ENCODE data around the gene HABP2.

Gene HABP2

GRCh38 chr10:113547426-113547825 is 5.4 kb upstream of the HABP2 start:
- no peak overlapping the region for H3K23ac ChIP-seq (ENCODE audit: low read depth, low read length, poor library complexity)
- no peak overlapping the region for H4K8ac ChIP-seq (ENCODE audit: low read depth, low read length)
- H4K91ac ChIP-seq (ENCODE audit: low read depth, low read length, poor library complexity): no peak overlapping the region
- H2AFZ ChIP-seq (ENCODE audit: low read length): no peak overlapping the region
- H3K4ac ChIP-seq (ENCODE audit: low read length): no peak overlapping the region
- H3K9me3 ChIP-seq (replicated peaks in 1 of 2; ENCODE audit: control insufficient read depth in 2 of 2, insufficient read depth in 1 of 2, low read depth in 1 of 2, low read length in 2 of 2): no peaks in the 10 kb centered on the region
- no peak overlapping the region for H3K9ac ChIP-seq (ENCODE audit: low read depth, low read length, poor library complexity)
- H3K18ac ChIP-seq (ENCODE audit: low read length): peak overlapping the region; percentile 16
- no peaks in the 10 kb centered on the region for H3K36me3 ChIP-seq (replicated peaks in 1 of 2; ENCODE audit: control insufficient read depth in 2 of 2, insufficient read depth in 2 of 2, low read length in 2 of 2)
- H2BK120ac ChIP-seq (ENCODE audit: low read depth, low read length): no peak overlapping the region
- DNase-seq (ENCODE audit: low spot score): no peak
- no peak overlapping the region for H2AK5ac ChIP-seq (ENCODE audit: low read depth, low read length)
- no peak overlapping the region for H2BK5ac ChIP-seq (ENCODE audit: low read length)
- no peaks in the 10 kb centered on the region for H3K4me1 ChIP-seq (ENCODE audit: control insufficient read depth in 2 of 2, insufficient read depth in 1 of 2, low read depth in 1 of 2, low read length in 2 of 2)
- H3K27ac ChIP-seq (replicated peaks; ENCODE audit: low read length): no peak overlapping the region
- H3K14ac ChIP-seq (ENCODE audit: low read length): no peak overlapping the region
- no peak overlapping the region for H3K4me3 ChIP-seq (ENCODE audit: low read length in 2 of 2)
- no CpG with 5 or more reads among the region's 2 CpGs for whole genome bisulfite sequencing, 2 donors (ENCODE audit: extremely low coverage in 2 of 2, insufficient read length in 2 of 2, insufficient replicate concordance in 1 of 2)
- H3K4me2 ChIP-seq (ENCODE audit: insufficient read depth, low read length, poor library complexity, severe bottlenecking): no peak overlapping the region
- H2BK12ac ChIP-seq (ENCODE audit: low read length): no peak overlapping the region
- no peaks in the 10 kb centered on the region for H3K79me1 ChIP-seq (ENCODE audit: low read depth, low read length)
- peaks cover 0 to under 1% (median 0%) of the 10 kb centered on the region in 3 experiments for H3K27me3 ChIP-seq (ENCODE audit: control insufficient read depth in 3 of 3, insufficient read depth in 3 of 3, low read depth in 1 of 3, low read length in 3 of 3)
- no peak overlapping the region for H2BK15ac ChIP-seq (ENCODE audit: low read length)

GRCh38 chr10:113549856-113550255 is 3.0 kb upstream of the HABP2 start:
- Histone ChIP-seq H2BK120ac (ENCODE audit: low read depth, low read length) (no peak overlapping the region), H2BK15ac (ENCODE audit: low read length) (no peak overlapping the region), H3K4me2 (ENCODE audit: insufficient read depth, low read length, poor library complexity, severe bottlenecking) (no peak overlapping the region), H3K9me3 (replicated peaks in 1 of 2; ENCODE audit: control insufficient read depth in 2 of 2, insufficient read depth in 1 of 2, low read depth in 1 of 2, low read length in 2 of 2) (no peaks in the 10 kb centered on the region), H3K36me3 (replicated peaks in 1 of 2; ENCODE audit: control insufficient read depth in 2 of 2, insufficient read depth in 2 of 2, low read length in 2 of 2) (no peaks in the 10 kb centered on the region), H3K27me3 (ENCODE audit: control insufficient read depth in 3 of 3, insufficient read depth in 3 of 3, low read depth in 1 of 3, low read length in 3 of 3) (peaks cover 0 to 11% (median 0%) of the 10 kb centered on the region in 3 experiments), H3K18ac (ENCODE audit: low read length) (no peak overlapping the region), H3K27ac (replicated peaks; ENCODE audit: low read length) (no peak overlapping the region), H3K9ac (ENCODE audit: low read depth, low read length, poor library complexity) (no peak overlapping the region), H2AFZ (ENCODE audit: low read length) (peak overlapping the region; percentile 78), H3K14ac (ENCODE audit: low read length) (no peak overlapping the region), H4K8ac (ENCODE audit: low read depth, low read length) (no peak overlapping the region), H2BK5ac (ENCODE audit: low read length) (no peak overlapping the region), H4K91ac (ENCODE audit: low read depth, low read length, poor library complexity) (no peak overlapping the region), H3K23ac (ENCODE audit: low read depth, low read length, poor library complexity) (no peak overlapping the region), H2BK12ac (ENCODE audit: low read length) (no peak overlapping the region), H3K4me1 (ENCODE audit: control insufficient read depth in 2 of 2, insufficient read depth in 1 of 2, low read depth in 1 of 2, low read length in 2 of 2) (no peaks in the 10 kb centered on the region), H3K4ac (ENCODE audit: low read length) (no peak overlapping the region), H3K79me1 (ENCODE audit: low read depth, low read length) (no peaks in the 10 kb centered on the region), H3K4me3 (ENCODE audit: low read length in 2 of 2) (no peak overlapping the region), H2AK5ac (ENCODE audit: low read depth, low read length) (no peak overlapping the region)
- no peak for DNase-seq (ENCODE audit: low spot score)
- WGBS, 2 donors (ENCODE audit: extremely low coverage in 2 of 2, insufficient read length in 2 of 2, insufficient replicate concordance in 1 of 2): no CpG with 5 or more reads among the region's 6 CpGs

- Histone ChIP-seq H4K8ac (ENCODE audit: low read depth, low read length) (no peak overlapping the region), H3K9ac (ENCODE audit: low read depth, low read length, poor library complexity) (no peak overlapping the region), H2AFZ (ENCODE audit: low read length) (peak overlapping the region; percentile 78), H2BK120ac (ENCODE audit: low read depth, low read length) (no peak overlapping the region), H2AK5ac (ENCODE audit: low read depth, low read length) (no peak overlapping the region), H3K18ac (ENCODE audit: low read length) (no peak overlapping the region), H4K91ac (ENCODE audit: low read depth, low read length, poor library complexity) (no peak overlapping the region), H3K27ac (replicated peaks; ENCODE audit: low read length) (no peak overlapping the region), H3K36me3 (replicated peaks in 1 of 2; ENCODE audit: control insufficient read depth in 2 of 2, insufficient read depth in 2 of 2, low read length in 2 of 2) (no peaks in the 10 kb centered on the region), H2BK5ac (ENCODE audit: low read length) (no peak overlapping the region), H3K4me3 (ENCODE audit: low read length in 2 of 2) (no peak overlapping the region), H2BK15ac (ENCODE audit: low read length) (no peak overlapping the region), H3K4ac (ENCODE audit: low read length) (no peak overlapping the region), H3K14ac (ENCODE audit: low read length) (no peak overlapping the region), H3K27me3 (ENCODE audit: control insufficient read depth in 3 of 3, insufficient read depth in 3 of 3, low read depth in 1 of 3, low read length in 3 of 3) (peaks cover 0 to 15% (median 0%) of the 10 kb centered on the region in 3 experiments), H3K4me2 (ENCODE audit: insufficient read depth, low read length, poor library complexity, severe bottlenecking) (no peak overlapping the region), H3K9me3 (replicated peaks in 1 of 2; ENCODE audit: control insufficient read depth in 2 of 2, insufficient read depth in 1 of 2, low read depth in 1 of 2, low read length in 2 of 2) (no peaks in the 10 kb centered on the region), H3K4me1 (ENCODE audit: control insufficient read depth in 2 of 2, insufficient read depth in 1 of 2, low read depth in 1 of 2, low read length in 2 of 2) (peaks cover 0 to 4% of the 10 kb centered on the region in 2 donors), H3K23ac (ENCODE audit: low read depth, low read length, poor library complexity) (no peak overlapping the region), H2BK12ac (ENCODE audit: low read length) (no peak overlapping the region), H3K79me1 (ENCODE audit: low read depth, low read length) (no peaks in the 10 kb centered on the region)
- WGBS, 2 donors (ENCODE audit: extremely low coverage in 2 of 2, insufficient read length in 2 of 2, insufficient replicate concordance in 1 of 2): no CpG with 5 or more reads among the region's 6 CpGs
- no peak for DNase-seq (ENCODE audit: low spot score)
These were observed 2.5 kb upstream of the HABP2 start for GRCh38 chr10:113550365-113550764.

GRCh38 chr10:113552014-113552413 is 839 bp upstream of the HABP2 start:
- no peak overlapping the region for H3K4ac ChIP-seq (ENCODE audit: low read length)
- H3K9ac ChIP-seq (ENCODE audit: low read depth, low read length, poor library complexity): no peak overlapping the region
- H4K91ac ChIP-seq (ENCODE audit: low read depth, low read length, poor library complexity): no peak overlapping the region
- no peak overlapping the region for H2BK120ac ChIP-seq (ENCODE audit: low read depth, low read length)
- H3K23ac ChIP-seq (ENCODE audit: low read depth, low read length, poor library complexity): no peak overlapping the region
- H3K79me1 ChIP-seq (ENCODE audit: low read depth, low read length): no peaks in the 10 kb centered on the region
- H2BK12ac ChIP-seq (ENCODE audit: low read length): no peak overlapping the region
- H3K27ac ChIP-seq (replicated peaks; ENCODE audit: low read length): no peak overlapping the region
- H3K18ac ChIP-seq (ENCODE audit: low read length): no peak overlapping the region
- WGBS, 2 donors (ENCODE audit: extremely low coverage in 2 of 2, insufficient read length in 2 of 2, insufficient replicate concordance in 1 of 2): no CpG with 5 or more reads among the region's 3 CpGs
- DNase-seq (ENCODE audit: low spot score): no peak
- no peak overlapping the region for H2BK5ac ChIP-seq (ENCODE audit: low read length)
- H3K27me3 ChIP-seq (ENCODE audit: control insufficient read depth in 3 of 3, insufficient read depth in 3 of 3, low read depth in 1 of 3, low read length in 3 of 3): peaks cover 0 to 26% (median 0%) of the 10 kb centered on the region in 3 experiments
- H3K4me1 ChIP-seq (ENCODE audit: control insufficient read depth in 2 of 2, insufficient read depth in 1 of 2, low read depth in 1 of 2, low read length in 2 of 2): peaks cover 0 to 12% of the 10 kb centered on the region in 2 donors
- no peaks in the 10 kb centered on the region for H3K36me3 ChIP-seq (replicated peaks in 1 of 2; ENCODE audit: control insufficient read depth in 2 of 2, insufficient read depth in 2 of 2, low read length in 2 of 2)
- H3K4me2 ChIP-seq (ENCODE audit: insufficient read depth, low read length, poor library complexity, severe bottlenecking): no peak overlapping the region
- no peak overlapping the region for H2AFZ ChIP-seq (ENCODE audit: low read length)
- H3K4me3 ChIP-seq (ENCODE audit: low read length in 2 of 2): no peak overlapping the region
- no peak overlapping the region for H2AK5ac ChIP-seq (ENCODE audit: low read depth, low read length)
- no peak overlapping the region for H4K8ac ChIP-seq (ENCODE audit: low read depth, low read length)
- no peaks in the 10 kb centered on the region for H3K9me3 ChIP-seq (replicated peaks in 1 of 2; ENCODE audit: control insufficient read depth in 2 of 2, insufficient read depth in 1 of 2, low read depth in 1 of 2, low read length in 2 of 2)
- H2BK15ac ChIP-seq (ENCODE audit: low read length): no peak overlapping the region
- H3K14ac ChIP-seq (ENCODE audit: low read length): no peak overlapping the region
